ENCODE measurements around the gene RNF115.

DNA sequence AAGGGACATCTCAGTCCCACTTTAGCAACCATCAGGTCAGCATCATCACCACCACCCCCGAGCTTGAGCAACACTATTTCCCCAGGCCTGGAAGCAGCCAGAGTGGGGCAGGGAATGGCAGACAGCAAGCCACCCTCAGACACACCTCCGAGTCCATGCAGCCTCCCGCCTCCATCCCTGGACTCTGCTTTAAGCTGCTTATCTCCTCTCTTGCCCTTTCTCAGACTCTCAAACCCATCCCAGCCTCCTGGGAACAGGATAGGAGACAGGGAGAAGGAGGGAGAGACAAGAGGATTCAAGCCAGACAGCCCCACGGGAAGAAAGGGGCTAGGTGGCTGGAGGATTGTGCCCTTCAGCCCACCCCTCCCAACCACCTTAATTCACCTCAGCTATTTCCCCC is 33.3 kb upstream of the RNF115 start:
- TF ChIP-seq, protein P1, sequence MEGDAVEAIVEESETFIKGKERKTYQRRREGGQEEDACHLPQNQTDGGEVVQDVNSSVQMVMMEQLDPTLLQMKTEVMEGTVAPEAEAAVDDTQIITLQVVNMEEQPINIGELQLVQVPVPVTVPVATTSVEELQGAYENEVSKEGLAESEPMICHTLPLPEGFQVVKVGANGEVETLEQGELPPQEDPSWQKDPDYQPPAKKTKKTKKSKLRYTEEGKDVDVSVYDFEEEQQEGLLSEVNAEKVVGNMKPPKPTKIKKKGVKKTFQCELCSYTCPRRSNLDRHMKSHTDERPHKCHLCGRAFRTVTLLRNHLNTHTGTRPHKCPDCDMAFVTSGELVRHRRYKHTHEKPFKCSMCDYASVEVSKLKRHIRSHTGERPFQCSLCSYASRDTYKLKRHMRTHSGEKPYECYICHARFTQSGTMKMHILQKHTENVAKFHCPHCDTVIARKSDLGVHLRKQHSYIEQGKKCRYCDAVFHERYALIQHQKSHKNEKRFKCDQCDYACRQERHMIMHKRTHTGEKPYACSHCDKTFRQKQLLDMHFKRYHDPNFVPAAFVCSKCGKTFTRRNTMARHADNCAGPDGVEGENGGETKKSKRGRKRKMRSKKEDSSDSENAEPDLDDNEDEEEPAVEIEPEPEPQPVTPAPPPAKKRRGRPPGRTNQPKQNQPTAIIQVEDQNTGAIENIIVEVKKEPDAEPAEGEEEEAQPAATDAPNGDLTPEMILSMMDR (conservative IDR thresholded peaks at IDR 0.05; ENCODE audit: low read depth, low read length), result no peak
- TF ChIP-seq EZH2 (IDR thresholded peaks at IDR 0.05; ENCODE audit: low read length, unreplicated experiment), result no peak
- no peak for TF ChIP-seq EZH2phosphoT487 (IDR thresholded peaks at IDR 0.05; ENCODE audit: borderline replicate concordance, low read length)

Measured in PC-3 (cell line).